Gastrocnemius medialis (tissue), 4 donors: ENCODE results near the gene DTL. TPM values are rescaled to one million over a fixed set of nuclear protein-coding genes. Genes with fewer than 3 reads are reported as not detected.
"Not testable (repeated sequence)": the region's sequence is repeated elsewhere in the genome, so short reads cannot be mapped to it uniquely, and the experiment has no call there.

Experiments used
- ATAC-seq, 2 donors: fragments of 150-250 bp; one replicate each; pipeline ENCODE4 v1.9.1; 2016
- DNase-seq, 2 donors: peaks; one replicate each; pipeline ENCODE4 v3.0.0-alpha.2; 2019
- H3K27ac ChIP-seq, 4 donors: fragments of 200-600 bp; sonication (generic); 1 replicate in 1 of 4; 2 replicates in 3 of 4; pipeline ENCODE4 v1.5.1; 2016 to 2018; ENCODE audit warnings: mild to moderate bottlenecking in 2 of 4, moderate library complexity in 1 of 4
- H3K27me3 ChIP-seq, 3 donors: fragments of 200-600 bp; sonication (generic) in 2 of 3; 1 replicate in 1 of 3; 2 replicates in 2 of 3; pipeline versions ENCODE4 v1.5.1 to v1.6.0; 2016 to 2019; ENCODE audit warnings: mild to moderate bottlenecking in 1 of 3, moderate library complexity in 1 of 3
- H3K36me3 ChIP-seq, 2 donors: fragments of 200-600 bp; sonication (generic) in 1 of 2; one replicate each; pipeline ENCODE4 v1.5.1; 2017 to 2018
- H3K4me1 ChIP-seq, 2 donors: fragments of 200-600 bp; sonication (generic) in 1 of 2; one replicate each; pipeline ENCODE4 v1.5.1; 2016 to 2017; ENCODE audit warnings: mild to moderate bottlenecking in 2 of 2
- H3K4me3 ChIP-seq, 4 donors: fragments of 200-600 bp; sonication (generic) in 3 of 4; 1 replicate in 1 of 4; 2 replicates in 3 of 4; pipeline ENCODE4 v1.5.1; 2016 to 2019; ENCODE audit warnings: mild to moderate bottlenecking in 2 of 4
- H3K9me3 ChIP-seq, 3 donors: fragments of 200-600 bp; sonication (generic) in 2 of 3; 1 replicate in 1 of 3; 2 replicates in 2 of 3; pipeline ENCODE4 v1.5.1; 2016 to 2019
- POLR2A ChIP-seq, 2 donors: fragments of 450-650 bp; IDR thresholded peaks; one replicate each; pipeline ENCODE4 v1.6.1; 2017; ENCODE audit warnings: antibody characterized with exemption in 2 of 2, mild to moderate bottlenecking in 2 of 2, moderate library complexity in 2 of 2
- in situ Hi-C, 4 donors: fragments of 200-750 bp; cut with MboI; loops; one replicate each; pipeline versions ENCODE4 v1.15.0 to v1.8.0; 2017; ENCODE audit warnings: low sequenced_read_pairs in 4 of 4
- intact Hi-C: fragments of 100-400 bp; cut with DNase I; formaldehyde crosslinking; loops from one replicate; pipeline ENCODE4 v1.15.1; 2023; ENCODE audit warnings: low total_unique reads
- total RNA-seq, 4 donors: library from RNA; depleted of rRNA; stranded (reverse); fragments of >200 nt; gene quantifications; one replicate each; pipeline versions ENCODE4 v1.1.0 to v1.2.3, GENCODE V29; 2016
- TF ChIP-seq, protein P1 (sequence below), 5 experiments: fragments of 450-650 bp in 3 of 5; fragments of 200-600 bp in 2 of 5; sonication (generic) in 2 of 5; IDR thresholded peaks in 4 of 5; conservative IDR thresholded peaks in 1 of 5; 1 replicate in 4 of 5; 2 replicates in 1 of 5; pipeline ENCODE4 v1.5.1; 2016 to 2019; ENCODE audit warnings: antibody characterized with exemption in 5 of 5, mild to moderate bottlenecking in 3 of 5, moderate library complexity in 3 of 5

DTL gene, protein sequence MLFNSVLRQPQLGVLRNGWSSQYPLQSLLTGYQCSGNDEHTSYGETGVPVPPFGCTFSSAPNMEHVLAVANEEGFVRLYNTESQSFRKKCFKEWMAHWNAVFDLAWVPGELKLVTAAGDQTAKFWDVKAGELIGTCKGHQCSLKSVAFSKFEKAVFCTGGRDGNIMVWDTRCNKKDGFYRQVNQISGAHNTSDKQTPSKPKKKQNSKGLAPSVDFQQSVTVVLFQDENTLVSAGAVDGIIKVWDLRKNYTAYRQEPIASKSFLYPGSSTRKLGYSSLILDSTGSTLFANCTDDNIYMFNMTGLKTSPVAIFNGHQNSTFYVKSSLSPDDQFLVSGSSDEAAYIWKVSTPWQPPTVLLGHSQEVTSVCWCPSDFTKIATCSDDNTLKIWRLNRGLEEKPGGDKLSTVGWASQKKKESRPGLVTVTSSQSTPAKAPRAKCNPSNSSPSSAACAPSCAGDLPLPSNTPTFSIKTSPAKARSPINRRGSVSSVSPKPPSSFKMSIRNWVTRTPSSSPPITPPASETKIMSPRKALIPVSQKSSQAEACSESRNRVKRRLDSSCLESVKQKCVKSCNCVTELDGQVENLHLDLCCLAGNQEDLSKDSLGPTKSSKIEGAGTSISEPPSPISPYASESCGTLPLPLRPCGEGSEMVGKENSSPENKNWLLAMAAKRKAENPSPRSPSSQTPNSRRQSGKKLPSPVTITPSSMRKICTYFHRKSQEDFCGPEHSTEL
- 1 to 10 TPM in 1 of 4 donors, under 1 TPM in 1, not detected in 2; 0.52 to 1.8 TPM for total RNA-seq

DNA sequence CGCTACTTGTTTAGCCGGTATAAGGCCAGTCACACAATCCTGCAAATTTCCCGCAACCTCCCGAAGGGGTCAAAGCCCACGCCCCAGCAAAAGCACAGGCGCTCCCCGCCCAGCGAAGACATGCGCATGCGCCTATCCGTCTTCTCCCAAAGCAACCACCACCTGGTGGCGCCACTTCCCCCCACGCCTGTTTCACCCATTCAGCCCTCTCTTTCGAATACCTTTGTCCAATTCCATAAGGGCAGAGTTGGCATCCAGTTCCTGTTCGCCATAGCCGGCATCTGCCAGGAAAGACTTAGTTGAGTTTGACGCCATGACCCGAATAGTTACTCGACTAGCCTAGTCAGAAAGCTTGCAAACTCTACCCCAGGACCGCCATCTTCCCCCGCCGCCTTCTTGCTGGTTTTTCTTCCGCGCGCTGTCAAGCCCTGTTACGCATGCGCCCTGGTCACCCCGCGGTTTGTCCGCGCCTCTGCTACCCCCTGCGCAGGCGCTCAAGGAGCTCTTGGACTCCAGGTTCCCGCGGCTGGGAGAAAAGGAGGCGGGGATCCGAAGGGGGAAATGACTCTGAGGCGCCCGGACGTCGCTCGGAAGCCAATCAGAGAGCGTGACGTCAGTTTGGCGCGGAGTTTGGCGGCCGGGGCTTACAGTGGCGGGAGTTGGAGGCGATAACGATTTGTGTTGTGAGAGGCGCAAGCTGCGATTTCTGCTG, at the start of gene DTL, which contains the start of gene INTS7:
Gene DTL (plus strand): TSS at position 626 of the 712 bp plus-strand sequence. CDS start 143 bp downstream, outside the sequence.
Gene INTS7 (minus strand): TSS at position 435 of the 712 bp plus-strand sequence. CDS start 120 bp downstream, at position 315.
- no peak for TF ChIP-seq POLR2A (IDR thresholded peaks at IDR 0.05)
- TF ChIP-seq, protein P1, sequence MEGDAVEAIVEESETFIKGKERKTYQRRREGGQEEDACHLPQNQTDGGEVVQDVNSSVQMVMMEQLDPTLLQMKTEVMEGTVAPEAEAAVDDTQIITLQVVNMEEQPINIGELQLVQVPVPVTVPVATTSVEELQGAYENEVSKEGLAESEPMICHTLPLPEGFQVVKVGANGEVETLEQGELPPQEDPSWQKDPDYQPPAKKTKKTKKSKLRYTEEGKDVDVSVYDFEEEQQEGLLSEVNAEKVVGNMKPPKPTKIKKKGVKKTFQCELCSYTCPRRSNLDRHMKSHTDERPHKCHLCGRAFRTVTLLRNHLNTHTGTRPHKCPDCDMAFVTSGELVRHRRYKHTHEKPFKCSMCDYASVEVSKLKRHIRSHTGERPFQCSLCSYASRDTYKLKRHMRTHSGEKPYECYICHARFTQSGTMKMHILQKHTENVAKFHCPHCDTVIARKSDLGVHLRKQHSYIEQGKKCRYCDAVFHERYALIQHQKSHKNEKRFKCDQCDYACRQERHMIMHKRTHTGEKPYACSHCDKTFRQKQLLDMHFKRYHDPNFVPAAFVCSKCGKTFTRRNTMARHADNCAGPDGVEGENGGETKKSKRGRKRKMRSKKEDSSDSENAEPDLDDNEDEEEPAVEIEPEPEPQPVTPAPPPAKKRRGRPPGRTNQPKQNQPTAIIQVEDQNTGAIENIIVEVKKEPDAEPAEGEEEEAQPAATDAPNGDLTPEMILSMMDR (IDR thresholded peaks at IDR 0.05 in 4 of 5, conservative IDR thresholded peaks at IDR 0.05 in 1 of 5): peak; percentile 78 to 97 (median 91)
- DNase-seq: peak; percentile 98 to 99
- in situ Hi-C loops: loop anchor here in 2 of 4 donors (25.0 kb wide), 2 partner anchors 348 to 977 kb away; partner anchors contain the start of genes ANGEL2 (in 1 of the 2) and NEK2 (in 1 of the 2)

DNA sequence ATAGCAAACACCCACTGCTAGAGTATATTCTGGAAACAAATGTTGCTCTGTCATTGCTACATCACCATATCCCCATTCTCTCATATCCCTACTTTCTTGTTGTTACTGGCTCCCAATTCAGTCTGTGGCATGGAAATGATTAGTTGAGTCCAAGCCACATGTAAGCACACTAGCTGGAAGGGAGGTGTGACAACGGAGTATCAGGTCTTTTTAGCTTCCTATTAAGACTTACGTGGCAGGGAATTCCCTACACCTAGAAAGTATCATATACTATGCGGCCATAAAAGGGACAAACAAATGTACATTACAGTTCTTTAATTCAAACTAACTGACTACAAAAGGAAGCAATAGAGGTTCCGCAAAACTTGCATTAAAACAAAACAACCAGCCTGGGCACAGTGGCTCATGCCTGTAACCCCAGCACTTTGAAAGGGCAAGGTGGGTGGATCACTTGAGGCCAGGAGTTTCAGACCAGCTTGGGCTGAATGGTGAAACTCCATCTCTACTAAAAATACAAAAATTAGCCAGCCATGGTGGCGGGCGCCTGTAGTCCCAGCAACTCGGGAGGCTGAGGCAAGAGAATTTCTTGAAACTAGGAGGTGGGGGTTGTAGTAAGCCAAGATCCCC, 48.8 kb upstream of the DTL start:
- Histone ChIP-seq H3K27ac (no peak overlapping the region), H3K4me1 (no peaks in the 10 kb centered on the region), H3K36me3 (peaks cover 0 to 21% of the 10 kb centered on the region in 2 donors), H3K27me3 (no peaks in the 10 kb centered on the region), H3K9me3 (no peaks in the 10 kb centered on the region), H3K4me3 (no peak overlapping the region)
- DNase-seq: no peak
- in situ Hi-C loops (no loop called here), intact Hi-C loops (no loop called here)
- ATAC-seq: no peak
- TF ChIP-seq, protein P1 (IDR thresholded peaks at IDR 0.05 in 4 of 5, conservative IDR thresholded peaks at IDR 0.05 in 1 of 5): no peak
- TF ChIP-seq POLR2A (IDR thresholded peaks at IDR 0.05): no peak

More for the DNA sequence above, at the start of gene DTL, which contains the start of gene INTS7:
- Histone ChIP-seq H3K9me3 (no peaks in the 10 kb centered on the region), H3K36me3 (no peaks in the 10 kb centered on the region), H3K4me1 (peaks cover 15 to 20% of the 10 kb centered on the region in 2 donors), H3K27ac (peak within 1 kb of the TSS; percentile 80 to 91 (median 89)), H3K27me3 (no peaks in the 10 kb centered on the region), H3K4me3 (peak within 1 kb of the TSS; percentile 68 to 78 (median 74))
- peak; percentile 95 to 98 for ATAC-seq
- intact Hi-C loops: loop anchor here (1.0 to 10.0 kb wide), 6 partner anchors 22 to 460 kb away; partner anchors contain the start of genes NENF, PPP2R5A and SLC30A1

DNA sequence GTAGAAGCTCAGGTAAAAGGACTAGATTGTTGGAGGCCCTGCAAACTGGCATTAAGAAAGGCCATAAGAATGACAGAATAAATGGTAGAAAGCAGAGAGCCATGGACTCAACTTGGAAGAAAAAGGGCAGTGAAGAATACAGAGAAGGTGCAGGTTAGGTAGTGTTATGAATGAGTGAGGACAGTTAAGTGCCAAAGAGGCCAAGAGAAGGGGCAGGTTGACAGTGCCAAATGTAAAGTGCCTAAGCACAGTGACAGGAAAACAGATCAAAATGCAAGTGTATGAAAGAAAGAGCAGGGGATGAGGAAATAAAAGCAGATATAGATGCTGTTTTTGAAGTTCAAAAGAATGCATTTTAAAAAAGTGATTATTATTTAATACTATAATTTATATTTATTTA, 43.9 kb upstream of the DTL start:
- Histone ChIP-seq H3K4me1 (no peaks in the 10 kb centered on the region), H3K36me3 (peaks cover 0 to 7% of the 10 kb centered on the region in 2 donors), H3K27ac (no peak overlapping the region), H3K4me3 (no peak overlapping the region), H3K9me3 (no peaks in the 10 kb centered on the region), H3K27me3 (no peaks in the 10 kb centered on the region)
- intact Hi-C loops: no loop called here
- DNase-seq (no peak), ATAC-seq (no peak)
- TF ChIP-seq, protein P1 (IDR thresholded peaks at IDR 0.05 in 4 of 5, conservative IDR thresholded peaks at IDR 0.05 in 1 of 5): no peak
- no peak for TF ChIP-seq POLR2A (IDR thresholded peaks at IDR 0.05)
- in situ Hi-C loops: no loop called here

DNA sequence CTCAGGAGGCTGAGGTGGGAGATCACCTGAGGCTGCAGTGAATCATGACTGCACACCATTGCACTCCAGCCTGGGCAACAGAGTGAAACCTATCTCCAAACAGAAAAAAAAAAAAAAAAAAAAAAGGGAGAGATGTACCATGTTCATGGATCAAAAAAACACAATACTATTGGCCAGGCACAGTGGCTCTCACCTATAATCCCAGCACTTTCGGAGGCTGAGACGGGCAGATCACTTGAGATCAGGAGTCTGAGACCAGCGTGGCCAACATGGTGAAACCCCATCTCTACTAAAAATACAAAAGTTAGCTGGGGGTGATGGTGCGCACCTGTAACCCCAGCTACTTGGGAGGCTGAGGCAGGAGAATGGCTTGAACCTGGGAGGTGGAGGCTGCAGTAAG, 38.1 kb upstream of the DTL start:
- H3K4me1 ChIP-seq, in situ Hi-C loops, ATAC-seq, H3K4me3 ChIP-seq, H3K27ac ChIP-seq, H3K27me3 ChIP-seq, H3K36me3 ChIP-seq, intact Hi-C loops, DNase-seq, H3K9me3 ChIP-seq: not testable (repeated sequence)
